GM19397 (cell line): ENCODE results near the gene CAMKK2.
A peak's percentile ranks its signal among the peaks of the same experiment; 100 is the strongest.
"Not testable (repeated sequence)": the region's sequence is repeated elsewhere in the genome, so short reads cannot be mapped to it uniquely, and the experiment has no call there.

Experiments used
- ATAC-seq: cut with Tn5 transposase; IDR thresholded peaks from one replicate; pipeline ENCODE4 v1.9.1; 2021; ENCODE audit warnings: mild to moderate bottlenecking, moderate library complexity; ENCODE audit not compliant: unreplicated experiment

The CAMKK2 gene

GRCh38 chr12:121250359-121250758, 46.1 kb downstream of the CAMKK2 start:
- no peak for ATAC-seq

- peak; percentile 71 for ATAC-seq
These were observed 47.9 kb downstream of the CAMKK2 start for GRCh38 chr12:121248622-121249021.

- no peak for ATAC-seq
These were observed 49.5 kb downstream of the CAMKK2 start for GRCh38 chr12:121246893-121247557.

GRCh38 chr12:121245951-121246350, 50.6 kb downstream of the CAMKK2 start:
- ATAC-seq = no peak

GRCh38 chr12:121245031-121245430, 51.5 kb downstream of the CAMKK2 start:
- ATAC-seq = no peak

GRCh38 chr12:121241156-121241970, 55.1 kb downstream of the CAMKK2 start:
- no peak for ATAC-seq

GRCh38 chr12:121240484-121241101, 55.9 kb downstream of the CAMKK2 start:
- ATAC-seq = no peak

- ATAC-seq = no peak
These were observed 56.5 kb downstream of the CAMKK2 start for GRCh38 chr12:121240062-121240420.

GRCh38 chr12:121239351-121240061, 57.0 kb downstream of the CAMKK2 start:
- ATAC-seq = no peak

- no peak for ATAC-seq
These were observed 57.7 kb downstream of the CAMKK2 start for GRCh38 chr12:121238604-121239350.

GRCh38 chr12:121238086-121238485, 58.4 kb downstream of the CAMKK2 start:
- ATAC-seq = no peak

- no peak for ATAC-seq
These were observed 59.1 kb downstream of the CAMKK2 start for GRCh38 chr12:121237415-121237814.

GRCh38 chr12:121236776-121237175, 59.7 kb downstream of the CAMKK2 start:
- ATAC-seq = no peak

- no peak for ATAC-seq
These were observed 62.9 kb downstream of the CAMKK2 start for GRCh38 chr12:121233628-121234020.

- no peak for ATAC-seq
These were observed 63.4 kb downstream of the CAMKK2 start for GRCh38 chr12:121232977-121233627.

GRCh38 chr12:121232163-121232562, 64.3 kb downstream of the CAMKK2 start:
- no peak for ATAC-seq

GRCh38 chr12:121230538-121230907, 66.0 kb downstream of the CAMKK2 start:
- no peak for ATAC-seq

GRCh38 chr12:121229826-121230537, 66.5 kb downstream of the CAMKK2 start:
- ATAC-seq = not testable (repeated sequence)

- ATAC-seq = no peak
These were observed 67.4 kb downstream of the CAMKK2 start for GRCh38 chr12:121228919-121229665.
